ENCODE results near the gene ITFG1.

GRCh38 chr16:47127541-47127940 is 333.3 kb downstream of the ITFG1 start:
- TF ChIP-seq CTCF (conservative IDR thresholded peaks at IDR 0.05 in 1 of 2, IDR thresholded peaks at IDR 0.05 in 1 of 2; ENCODE audit: extremely low read depth in 1 of 2, insufficient read depth in 1 of 2, low read depth in 1 of 2, low read length in 2 of 2) = no peak
- no peak for TF ChIP-seq EZH2 (IDR thresholded peaks at IDR 0.05; ENCODE audit: borderline replicate concordance, low read length)
